Measurements from ENCODE around the gene LURAP1L.

DNA sequence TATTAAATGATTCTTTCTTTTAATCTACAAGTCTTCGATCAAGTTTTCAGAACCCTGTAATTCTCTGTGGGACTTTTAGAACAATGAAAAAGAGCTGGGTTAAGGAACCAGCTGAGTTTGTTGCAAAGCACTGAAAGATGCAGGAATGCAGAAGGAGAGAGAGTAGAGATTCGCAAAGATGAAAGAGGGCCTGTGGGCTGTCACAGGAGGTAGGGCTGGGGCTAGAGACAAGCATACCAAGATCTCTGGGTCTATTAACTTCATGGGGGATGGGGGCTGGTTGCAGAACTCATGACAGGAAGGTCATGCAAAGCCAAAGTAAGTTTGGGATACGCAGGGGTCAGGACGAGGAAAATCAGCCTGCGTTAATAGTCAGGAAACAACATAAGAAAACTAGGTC is 81.8 kb downstream of the LURAP1L start:
- no peak for TF ChIP-seq CTCF (conservative IDR thresholded peaks at IDR 0.05; ENCODE audit: low read length)
- TF ChIP-seq EZH2phosphoT487 (IDR thresholded peaks at IDR 0.05; ENCODE audit: borderline replicate concordance, low read depth, low read length): no peak

Measured in OCI-LY7 (cell line).